GM12892 (cell line): ENCODE results near the gene TMCC2.

Experiments
- POLR2A ChIP-seq: IDR thresholded peaks from 2 replicates; pipeline ENCODE4 v1.6.1; 2011; ENCODE audit warnings: low read depth, low read length, control low read depth
- POLR2AphosphoS5 ChIP-seq: IDR thresholded peaks from 2 replicates; pipeline ENCODE4 v1.6.1; 2011; ENCODE audit warnings: low read depth, low read length, control low read depth

DNA sequence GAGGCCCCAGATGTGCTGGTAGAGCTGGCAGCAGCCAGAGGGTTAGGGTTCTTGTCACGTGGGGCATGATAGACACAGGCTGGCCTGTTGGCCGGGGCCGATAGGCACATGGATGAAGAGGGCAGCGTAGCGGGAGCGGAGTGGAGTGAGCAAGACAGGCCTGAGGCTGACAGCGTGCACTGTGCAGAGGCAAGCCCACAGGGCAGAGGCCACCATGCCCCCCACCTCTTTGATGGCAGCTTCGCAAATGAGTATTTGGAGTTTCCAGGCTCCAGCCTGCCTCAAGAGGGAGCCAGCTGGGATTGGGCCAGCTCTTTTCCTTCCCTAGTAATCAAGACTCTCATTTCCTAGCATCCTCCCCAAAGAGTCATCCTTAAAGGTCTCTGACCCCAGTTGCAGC is 43.5 kb downstream of the TMCC2 start:
- TF ChIP-seq POLR2A: no peak
- no peak for TF ChIP-seq POLR2AphosphoS5
